Mesendoderm (in vitro differentiated cells): ENCODE measurements around the gene SHF.
A peak's percentile ranks its signal among the peaks of the same experiment; 100 is the strongest.

Experiments used
- DNase-seq: peaks from one replicate; pipeline ENCODE4 v3.0.0; 2013
- H2AK5ac ChIP-seq: 2 replicates; pipeline ENCODE4 v1.6.1; 2013; ENCODE audit warnings: low read length, inconsistent platforms
- H2BK120ac ChIP-seq: 2 replicates; pipeline ENCODE4 v1.6.1; 2013; ENCODE audit warnings: low read depth, mild to moderate bottlenecking, low read length, moderate library complexity, mixed read lengths
- H2BK15ac ChIP-seq: replicated peaks from 2 replicates; pipeline ENCODE4 v1.6.1; 2013; ENCODE audit warnings: low read depth, mild to moderate bottlenecking, moderate library complexity
- H2BK5ac ChIP-seq: 2 replicates; pipeline ENCODE4 v1.6.1; 2013; ENCODE audit warnings: low read length, inconsistent platforms
- H3K18ac ChIP-seq: 2 replicates; pipeline ENCODE4 v1.6.1; 2013; ENCODE audit warnings: mild to moderate bottlenecking, low read length, mixed read lengths
- H3K23ac ChIP-seq: one replicate; pipeline ENCODE4 v1.6.1; 2013; ENCODE audit warnings: low read length
- H3K27ac ChIP-seq: 2 replicates; pipeline ENCODE4 v1.5.1; 2013; ENCODE audit warnings: low read depth, mild to moderate bottlenecking, inconsistent platforms, low read length, moderate library complexity
- H3K27me3 ChIP-seq: 2 replicates; pipeline ENCODE4 v1.6.1; 2013; ENCODE audit warnings: low read length, control low read depth, mild to moderate bottlenecking, inconsistent platforms; ENCODE audit not compliant: insufficient read depth, poor library complexity
- H3K36me3 ChIP-seq: 2 replicates; pipeline ENCODE4 v1.6.1; 2013; ENCODE audit warnings: low read length, inconsistent platforms; ENCODE audit not compliant: control insufficient read depth, insufficient read depth
- H3K4ac ChIP-seq: one replicate; pipeline ENCODE4 v1.6.1; 2013; ENCODE audit warnings: low read depth, mild to moderate bottlenecking, low read length, moderate library complexity
- H3K4me1 ChIP-seq: 2 replicates; pipeline ENCODE4 v1.6.1; 2013; ENCODE audit warnings: low read depth, low read length, inconsistent platforms; ENCODE audit not compliant: control insufficient read depth
- H3K4me2 ChIP-seq: 2 replicates; pipeline ENCODE4 v1.6.1; 2013; ENCODE audit warnings: low read length
- H3K4me3 ChIP-seq: 2 replicates; pipeline ENCODE4 v1.5.1; 2013; ENCODE audit warnings: mild to moderate bottlenecking, low read length
- H3K56ac ChIP-seq: one replicate; pipeline ENCODE4 v1.6.1; 2013; ENCODE audit warnings: low read length
- H3K79me1 ChIP-seq: 2 replicates; pipeline ENCODE4 v1.6.1; 2013; ENCODE audit warnings: low read length, inconsistent platforms
- H3K79me2 ChIP-seq: 2 replicates; pipeline ENCODE4 v1.6.1; 2013; ENCODE audit warnings: mild to moderate bottlenecking, low read length; ENCODE audit not compliant: control insufficient read depth, insufficient read depth
- H3K9ac ChIP-seq: 2 replicates; pipeline ENCODE4 v1.6.1; 2013; ENCODE audit warnings: low read length, inconsistent platforms
- H4K5ac ChIP-seq: one replicate; pipeline ENCODE4 v1.6.1; 2013; ENCODE audit warnings: low read length
- H4K8ac ChIP-seq: one replicate; pipeline ENCODE4 v1.6.1; 2013; ENCODE audit warnings: low read depth, mild to moderate bottlenecking, control low read depth, low read length, moderate library complexity
- WGBS: extraction: QIAGEN DNeasy Blood & Tissue Kit; methylation state at CpG from one replicate; pipeline ENCODE4 v1.1.7; 2013; ENCODE audit warnings: low lambda C conversion rate, missing lambda C conversion rate; ENCODE audit not compliant: insufficient coverage; ENCODE audit errors: extremely low coverage; 5-methylcytosine and 5-hydroxymethylcytosine counted together

Gene SHF

DNA sequence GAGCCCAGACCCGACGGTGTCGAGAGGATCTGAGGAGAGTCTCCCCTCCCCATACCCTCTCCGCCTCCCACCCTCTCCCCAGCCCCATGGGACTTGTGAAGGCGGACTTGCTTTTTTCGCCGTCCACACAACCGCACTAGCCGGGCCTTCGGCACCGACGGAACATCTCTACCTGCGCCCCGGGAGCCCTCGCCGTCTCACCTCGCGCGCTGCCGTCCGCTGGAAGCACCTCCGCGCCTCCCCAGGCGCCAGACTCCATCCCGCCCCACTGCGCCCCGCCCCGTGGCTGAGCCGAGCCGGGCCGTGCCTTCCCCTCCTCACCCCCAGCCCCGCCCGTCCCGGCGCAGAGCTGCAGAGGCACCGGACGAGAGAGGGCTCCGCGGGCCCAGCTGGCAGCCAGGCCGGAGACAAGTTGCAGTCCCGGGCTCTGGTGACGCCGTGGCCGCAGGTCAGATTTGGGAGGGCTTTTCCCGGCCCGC is 58.1 kb downstream of the SHF start, which contains the start of the genes DUOX1 and DUOXA1:
TSS of gene DUOX1 (plus strand) at position 344 of the 479 bp plus-strand sequence. CDS start 1,973 bp downstream, outside the sequence.
TSS of gene DUOXA1 (minus strand) at position 229 of the 479 bp plus-strand sequence. CDS start 6,865 bp downstream, outside the sequence.
- no peak within 1 kb of the TSS for H3K4me3 ChIP-seq
- H3K79me1 ChIP-seq, result no peaks in the 10 kb centered on the region
- H3K4me2 ChIP-seq, result peak within 1 kb of the TSS; percentile 19
- no peak within 1 kb of the TSS for H4K5ac ChIP-seq
- no peak within 1 kb of the TSS for H2BK5ac ChIP-seq
- DNase-seq, result peak; percentile 48
- no CpG with 5 or more reads among the region's 46 CpGs for WGBS
- H3K79me2 ChIP-seq, result no peaks in the 10 kb centered on the region
- no peak within 1 kb of the TSS for H2AK5ac ChIP-seq
- H3K18ac ChIP-seq, result no peak within 1 kb of the TSS
- no peak within 1 kb of the TSS for H2BK120ac ChIP-seq
- H3K36me3 ChIP-seq, result no peaks in the 10 kb centered on the region
- peaks cover 69% of the 10 kb centered on the region for H3K27me3 ChIP-seq
- no peak within 1 kb of the TSS for H4K8ac ChIP-seq
- no peak within 1 kb of the TSS for H3K23ac ChIP-seq
- no peaks in the 10 kb centered on the region for H3K4me1 ChIP-seq
- no peak within 1 kb of the TSS for H2BK15ac ChIP-seq
- H3K56ac ChIP-seq, result peak within 1 kb of the TSS; percentile 49
- no peak within 1 kb of the TSS for H3K27ac ChIP-seq
- H3K4ac ChIP-seq, result no peak within 1 kb of the TSS
- H3K9ac ChIP-seq, result peak within 1 kb of the TSS; percentile 21

DNA sequence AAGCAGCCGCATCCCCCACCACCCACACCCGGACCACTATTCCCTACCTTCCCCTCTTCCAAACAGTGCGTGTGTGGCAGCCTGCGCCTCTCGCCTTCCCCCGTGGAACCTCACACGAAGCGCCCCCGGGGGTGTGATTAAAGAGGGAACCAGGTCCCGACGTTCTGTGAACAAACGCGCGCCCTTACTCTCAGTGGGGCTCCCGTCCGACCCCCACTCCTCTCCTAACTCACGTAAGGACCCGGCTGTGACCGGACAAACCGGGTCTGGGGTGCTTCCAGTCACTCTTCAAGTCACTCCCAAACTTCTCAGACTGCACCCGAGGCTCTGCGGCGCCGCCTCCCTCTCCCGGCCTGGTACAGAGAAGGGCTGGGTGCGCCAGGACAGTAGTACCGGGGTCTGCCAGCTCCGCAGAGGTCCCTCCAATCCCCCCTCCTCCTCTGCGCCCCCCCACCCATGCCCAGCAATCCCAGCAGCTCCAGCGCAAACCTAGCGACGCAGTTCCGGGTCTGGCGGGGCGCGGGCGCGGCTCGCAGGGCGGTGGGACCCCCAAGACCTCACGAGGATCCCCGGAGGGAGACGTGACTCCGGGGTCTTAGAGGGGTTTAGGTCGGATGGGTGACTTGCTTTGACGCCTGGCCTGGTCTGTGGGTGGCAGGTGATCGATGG is 58.7 kb downstream of the SHF start:
- H3K4ac ChIP-seq, result no peak overlapping the region
- H2BK5ac ChIP-seq, result no peak overlapping the region
- H3K23ac ChIP-seq, result no peak overlapping the region
- peak overlapping the region; percentile 18 for H3K56ac ChIP-seq
- no peak overlapping the region for H2AK5ac ChIP-seq
- no peaks in the 10 kb centered on the region for H3K36me3 ChIP-seq
- H3K27me3 ChIP-seq, result peaks cover 63% of the 10 kb centered on the region
- WGBS, result no CpG with 5 or more reads among the region's 47 CpGs
- H3K79me1 ChIP-seq, result no peaks in the 10 kb centered on the region
- no peak overlapping the region for H4K5ac ChIP-seq
- H3K4me1 ChIP-seq, result no peaks in the 10 kb centered on the region
- no peak for DNase-seq
- no peak overlapping the region for H4K8ac ChIP-seq
- H2BK15ac ChIP-seq, result no peak overlapping the region
- peak overlapping the region; percentile 19 for H3K4me2 ChIP-seq
- H3K18ac ChIP-seq, result no peak overlapping the region
- H2BK120ac ChIP-seq, result no peak overlapping the region
- no peak overlapping the region for H3K4me3 ChIP-seq
- H3K27ac ChIP-seq, result no peak overlapping the region
- H3K9ac ChIP-seq, result no peak overlapping the region
- no peaks in the 10 kb centered on the region for H3K79me2 ChIP-seq

DNA sequence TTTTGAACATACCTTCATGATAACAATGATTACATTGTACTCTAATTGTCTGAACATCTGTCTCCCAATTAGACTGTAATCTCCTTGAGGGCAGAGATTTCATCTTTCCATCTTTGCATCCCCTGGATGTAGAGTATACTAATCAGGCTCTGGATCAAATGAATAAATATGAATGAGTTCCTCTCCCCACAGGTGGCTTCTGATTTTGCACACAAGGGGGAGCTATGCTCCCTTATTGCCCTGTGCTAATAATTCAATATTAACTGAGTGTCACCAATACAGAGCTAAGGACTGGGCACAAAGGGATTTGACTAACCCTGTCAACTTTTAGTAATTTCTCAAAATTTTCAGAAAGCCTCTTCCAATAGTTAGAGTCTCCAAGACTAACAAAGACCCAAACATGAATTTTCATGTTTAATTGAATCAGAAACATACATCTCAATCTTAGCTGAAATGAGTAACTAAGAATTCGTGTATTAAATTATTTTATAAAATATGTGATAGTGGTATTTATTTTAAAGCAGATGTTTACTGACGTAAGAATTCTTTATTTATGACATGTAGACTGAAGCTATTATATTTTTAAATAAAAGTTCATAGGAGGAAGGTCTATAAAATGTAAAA is 61.1 kb downstream of the SHF start:
- H4K8ac ChIP-seq, result no peak overlapping the region
- no peaks in the 10 kb centered on the region for H3K79me2 ChIP-seq
- H3K4me2 ChIP-seq, result no peak overlapping the region
- no peak overlapping the region for H3K4ac ChIP-seq
- H3K4me3 ChIP-seq, result no peak overlapping the region
- peaks cover 43% of the 10 kb centered on the region for H3K27me3 ChIP-seq
- H3K4me1 ChIP-seq, result no peaks in the 10 kb centered on the region
- H3K23ac ChIP-seq, result no peak overlapping the region
- H3K9ac ChIP-seq, result no peak overlapping the region
- DNase-seq, result no peak
- H2BK15ac ChIP-seq, result no peak overlapping the region
- H2BK120ac ChIP-seq, result no peak overlapping the region
- H2AK5ac ChIP-seq, result no peak overlapping the region
- H3K36me3 ChIP-seq, result no peaks in the 10 kb centered on the region
- no peak overlapping the region for H2BK5ac ChIP-seq
- no peak overlapping the region for H3K27ac ChIP-seq
- H3K18ac ChIP-seq, result no peak overlapping the region
- 100% methylated on average over 2 of the region's 2 CpGs for WGBS
- no peak overlapping the region for H4K5ac ChIP-seq
- H3K79me1 ChIP-seq, result no peaks in the 10 kb centered on the region
- H3K56ac ChIP-seq, result no peak overlapping the region

DNA sequence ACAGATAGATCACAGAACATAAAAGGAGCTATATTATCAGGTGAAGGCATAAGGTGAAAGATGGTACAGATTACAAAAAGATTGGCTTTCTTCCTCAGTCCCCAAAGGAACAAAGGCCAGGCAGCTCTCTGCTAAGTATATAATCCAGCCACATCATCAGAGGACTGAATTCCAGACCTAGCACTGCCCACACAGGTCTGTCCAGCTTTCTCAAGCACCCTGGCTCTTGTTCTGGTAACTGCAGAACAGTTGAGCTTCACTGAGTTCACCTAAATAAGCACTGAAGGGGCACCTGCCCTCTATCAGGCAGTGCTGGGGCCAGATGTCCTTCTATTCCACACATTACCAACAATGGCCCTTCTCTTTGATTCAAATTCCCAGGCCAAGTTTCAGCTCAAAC is 64.4 kb downstream of the SHF start:
- H3K27me3 ChIP-seq, result peaks cover 19% of the 10 kb centered on the region
- no peak overlapping the region for H3K4me2 ChIP-seq
- no peak overlapping the region for H3K56ac ChIP-seq
- no peak overlapping the region for H2AK5ac ChIP-seq
- H3K79me1 ChIP-seq, result no peaks in the 10 kb centered on the region
- no peak overlapping the region for H3K4ac ChIP-seq
- no peak overlapping the region for H2BK5ac ChIP-seq
- H3K9ac ChIP-seq, result no peak overlapping the region
- no peaks in the 10 kb centered on the region for H3K79me2 ChIP-seq
- H4K5ac ChIP-seq, result no peak overlapping the region
- H3K27ac ChIP-seq, result no peak overlapping the region
- H3K4me1 ChIP-seq, result no peaks in the 10 kb centered on the region
- H2BK120ac ChIP-seq, result no peak overlapping the region
- no peak overlapping the region for H3K4me3 ChIP-seq
- H3K18ac ChIP-seq, result no peak overlapping the region
- no peaks in the 10 kb centered on the region for H3K36me3 ChIP-seq
- no peak overlapping the region for H2BK15ac ChIP-seq
- H3K23ac ChIP-seq, result no peak overlapping the region
- no peak for DNase-seq
- no peak overlapping the region for H4K8ac ChIP-seq

DNA sequence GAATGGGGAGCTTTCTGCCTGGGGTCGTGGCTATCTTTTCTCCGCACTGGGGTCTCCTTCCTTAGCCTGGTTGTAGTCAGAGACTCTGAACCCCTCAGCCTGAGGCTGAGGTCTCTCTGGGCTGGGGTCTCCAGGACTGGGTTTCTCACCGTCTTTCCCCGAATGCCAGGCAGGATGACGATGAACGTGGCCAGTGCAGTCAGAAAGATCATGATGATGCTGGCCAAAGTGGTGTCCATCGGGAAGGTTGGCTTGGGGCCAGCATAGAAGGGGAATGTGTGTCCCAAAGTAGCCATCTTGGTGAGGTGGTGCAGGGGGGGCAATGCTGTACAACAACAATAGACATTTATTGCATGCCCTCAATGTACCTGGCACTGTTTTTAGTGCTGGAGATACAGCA is 65.0 kb downstream of the SHF start:
- Histone ChIP-seq H3K9ac (no peak overlapping the region), H2BK120ac (no peak overlapping the region), H3K36me3 (no peaks in the 10 kb centered on the region), H3K27me3 (peaks cover 13% of the 10 kb centered on the region), H4K8ac (no peak overlapping the region), H3K4me2 (no peak overlapping the region), H2BK5ac (no peak overlapping the region), H2BK15ac (no peak overlapping the region), H4K5ac (no peak overlapping the region), H3K79me2 (no peaks in the 10 kb centered on the region), H3K27ac (no peak overlapping the region), H3K79me1 (no peaks in the 10 kb centered on the region), H2AK5ac (no peak overlapping the region), H3K56ac (no peak overlapping the region), H3K18ac (no peak overlapping the region), H3K4me1 (no peaks in the 10 kb centered on the region), H3K4me3 (no peak overlapping the region), H3K23ac (no peak overlapping the region), H3K4ac (no peak overlapping the region)
- no peak for DNase-seq
- no CpG with 5 or more reads among the region's 7 CpGs for WGBS
